Breast epithelium (tissue), 4 donors: ENCODE results near the gene MIER3. TPM values are rescaled to one million over a fixed set of nuclear protein-coding genes. Genes with fewer than 3 reads are reported as not detected.

Source experiments
- DNase-seq, 2 donors: peaks; one replicate each; pipeline ENCODE4 v3.0.0-alpha.2; 2019; ENCODE audit warnings: low spot score in 2 of 2
- H3K27ac ChIP-seq, 2 donors: fragments of 200-600 bp; sonication (generic) in 1 of 2; one replicate each; pipeline ENCODE4 v1.5.1; 2016 to 2019; ENCODE audit warnings: mild to moderate bottlenecking in 1 of 2
- H3K27me3 ChIP-seq, 2 donors: fragments of 200-600 bp; sonication (generic) in 1 of 2; one replicate each; pipeline versions ENCODE4 v1.5.1 to v1.6.0; 2017 to 2019; ENCODE audit warnings: control low read depth in 1 of 2, mild to moderate bottlenecking in 1 of 2
- H3K36me3 ChIP-seq: fragments of 200-600 bp; one replicate; pipeline ENCODE4 v1.5.1; 2019
- H3K4me1 ChIP-seq, 2 donors: fragments of 200-600 bp; sonication (generic); one replicate each; pipeline ENCODE4 v1.5.1; 2016 to 2019; ENCODE audit warnings: control low read depth in 1 of 2
- H3K4me3 ChIP-seq, 3 donors: fragments of 200-600 bp; sonication (generic); 1 replicate in 2 of 3; 2 replicates in 1 of 3; pipeline ENCODE4 v1.5.1; 2016 to 2019; ENCODE audit warnings: mild to moderate bottlenecking in 3 of 3, moderate library complexity in 2 of 3
- H3K9me3 ChIP-seq, 2 donors: fragments of 200-600 bp; sonication (generic) in 1 of 2; one replicate each; pipeline ENCODE4 v1.5.1; 2016 to 2019; ENCODE audit warnings: control low read depth in 1 of 2
- CTCF ChIP-seq, 3 donors: fragments of 450-650 bp; IDR thresholded peaks; one replicate each; pipeline ENCODE4 v1.5.1; 2016 to 2017; ENCODE audit warnings: antibody characterized with exemption in 3 of 3, mild to moderate bottlenecking in 3 of 3, moderate library complexity in 3 of 3
- POLR2A ChIP-seq: fragments of 450-650 bp; IDR thresholded peaks from one replicate; pipeline ENCODE4 v1.6.1; 2016; ENCODE audit warnings: antibody characterized with exemption, mild to moderate bottlenecking, moderate library complexity
- POLR2AphosphoS5 ChIP-seq, 3 donors: sonication (generic); formaldehyde crosslinking; IDR thresholded peaks; one replicate each; pipeline ENCODE4 v1.6.1; 2017; ENCODE audit warnings: antibody characterized with exemption in 3 of 3
- intact Hi-C: fragments of 100-400 bp; cut with DNase I; formaldehyde crosslinking; loops from one replicate; pipeline ENCODE4 v1.15.1; 2023; ENCODE audit warnings: low total_unique reads
- total RNA-seq, 3 donors: library from RNA; depleted of rRNA; stranded (reverse); fragments of >200 nt; gene quantifications; one replicate each; pipeline ENCODE4 v1.1.0, GENCODE V29; 2016

The MIER3 gene
- total RNA-seq, 3 donors from 2014 or later: 18.1 to 43.2 (median 33.1) TPM

GRCh38 chr5:56951126-56951945 is 587 bp downstream of the MIER3 start:
- peak overlapping the region; percentile 89 to 96 for H3K27ac ChIP-seq
- intact Hi-C loops: no loop called here
- peak in 1 of 2 donors; percentile 51 for DNase-seq
- TF ChIP-seq CTCF (IDR thresholded peaks at IDR 0.05): no peak
- TF ChIP-seq POLR2A: no peak
- no peaks in the 10 kb centered on the region for H3K9me3 ChIP-seq
- H3K4me3 ChIP-seq: peak overlapping the region; percentile 94 to 98 (median 94)
- peaks cover 0 to 4% of the 10 kb centered on the region in 2 donors for H3K4me1 ChIP-seq
- no peaks in the 10 kb centered on the region for H3K36me3 ChIP-seq
- H3K27me3 ChIP-seq: no peaks in the 10 kb centered on the region

- Histone ChIP-seq H3K4me3 (peak overlapping the region; percentile 94 to 98 (median 94)), H3K27me3 (no peaks in the 10 kb centered on the region), H3K4me1 (peaks cover 0 to 4% of the 10 kb centered on the region in 2 donors), H3K9me3 (no peaks in the 10 kb centered on the region), H3K36me3 (no peaks in the 10 kb centered on the region), H3K27ac (peak overlapping the region; percentile 89 to 96)
- intact Hi-C loops: no loop called here
- DNase-seq: peak; percentile 27 to 63
- TF ChIP-seq POLR2A: no peak
- TF ChIP-seq CTCF (IDR thresholded peaks at IDR 0.05): no peak
- no peak for TF ChIP-seq POLR2AphosphoS5 (IDR thresholded peaks at IDR 0.05)
Measured at GRCh38 chr5:56950626-56951125, 1.2 kb downstream of the MIER3 start.

- DNase-seq: no peak
- intact Hi-C loops: no loop called here
- no peaks in the 10 kb centered on the region for H3K36me3 ChIP-seq
Measured at GRCh38 chr5:56947052-56947451, 4.9 kb downstream of the MIER3 start.

GRCh38 chr5:56941981-56942380 is 9.9 kb downstream of the MIER3 start:
- H3K9me3 ChIP-seq: no peaks in the 10 kb centered on the region
- intact Hi-C loops: no loop called here
- no peak for DNase-seq
- TF ChIP-seq CTCF (IDR thresholded peaks at IDR 0.05) (no peak), POLR2AphosphoS5 (IDR thresholded peaks at IDR 0.05) (no peak), POLR2A (no peak)
- no peak overlapping the region for H3K4me3 ChIP-seq
- no peaks in the 10 kb centered on the region for H3K4me1 ChIP-seq
- no peak overlapping the region for H3K27ac ChIP-seq
- H3K36me3 ChIP-seq: peaks cover 9% of the 10 kb centered on the region
- no peaks in the 10 kb centered on the region for H3K27me3 ChIP-seq

More at GRCh38 chr5:56947052-56947451, 4.9 kb downstream of the MIER3 start:
- H3K27me3 ChIP-seq: no peaks in the 10 kb centered on the region
- TF ChIP-seq CTCF (IDR thresholded peaks at IDR 0.05): no peak
- TF ChIP-seq POLR2A: no peak
- TF ChIP-seq POLR2AphosphoS5 (IDR thresholded peaks at IDR 0.05): no peak
- no peak overlapping the region for H3K27ac ChIP-seq
- peaks cover 0 to 4% of the 10 kb centered on the region in 2 donors for H3K4me1 ChIP-seq
- H3K4me3 ChIP-seq: no peak overlapping the region
- H3K9me3 ChIP-seq: no peaks in the 10 kb centered on the region

GRCh38 chr5:56938858-56939257 is 13.1 kb downstream of the MIER3 start:
- no peaks in the 10 kb centered on the region for H3K27me3 ChIP-seq
- H3K36me3 ChIP-seq: peaks cover 18% of the 10 kb centered on the region
- no peaks in the 10 kb centered on the region for H3K9me3 ChIP-seq
- no peak overlapping the region for H3K27ac ChIP-seq
- H3K4me1 ChIP-seq: no peaks in the 10 kb centered on the region
- DNase-seq: no peak
- no peak overlapping the region for H3K4me3 ChIP-seq
- intact Hi-C loops: no loop called here
- TF ChIP-seq POLR2A (no peak), POLR2AphosphoS5 (IDR thresholded peaks at IDR 0.05) (no peak), CTCF (IDR thresholded peaks at IDR 0.05) (no peak)
